Sigmoid colon (tissue), 7 donors: ENCODE results near the gene DMRT1. TPM values are rescaled to one million over a fixed set of nuclear protein-coding genes. Genes with fewer than 3 reads are reported as not detected.
"Not testable (repeated sequence)": the region's sequence is repeated elsewhere in the genome, so short reads cannot be mapped to it uniquely, and the experiment has no call there.

Experiments
- DNase-seq: peaks from one replicate; pipeline ENCODE4 v3.0.0-alpha.2; 2019
- H3K27ac ChIP-seq, 4 donors: fragments of 200-600 bp; sonication (generic); one replicate each; pipeline ENCODE4 v1.5.1; 2016 to 2019; ENCODE audit warnings: mild to moderate bottlenecking in 1 of 4
- H3K27me3 ChIP-seq, 3 donors: fragments of 200-600 bp; sonication (generic); one replicate each; pipeline ENCODE4 v1.5.1; 2019; ENCODE audit warnings: mild to moderate bottlenecking in 1 of 3
- H3K36me3 ChIP-seq, 4 donors: fragments of 200-600 bp; sonication (generic); one replicate each; pipeline ENCODE4 v1.5.1; 2016 to 2019
- H3K4me1 ChIP-seq, 4 donors: fragments of 200-600 bp; sonication (generic); one replicate each; pipeline ENCODE4 v1.5.1; 2017 to 2019
- H3K4me3 ChIP-seq, 4 donors: fragments of 200-600 bp; sonication (generic); one replicate each; pipeline ENCODE4 v1.5.1; 2017 to 2019; ENCODE audit warnings: mild to moderate bottlenecking in 2 of 4, moderate library complexity in 1 of 4
- H3K9me3 ChIP-seq, 4 donors: fragments of 200-600 bp in 3 of 4; sonication (generic) in 3 of 4; one replicate each; pipeline versions ENCODE4 v1.5.1 to v1.6.1; 2013 to 2019
- EP300 ChIP-seq, 4 donors: sonication (generic); formaldehyde crosslinking; IDR thresholded peaks; one replicate each; pipeline ENCODE4 v1.6.1; 2017; ENCODE audit warnings: antibody characterized with exemption in 4 of 4
- POLR2A ChIP-seq, 2 donors: fragments of 450-650 bp; IDR thresholded peaks; one replicate each; pipeline ENCODE4 v1.6.1; 2016; ENCODE audit warnings: antibody characterized with exemption in 2 of 2, mild to moderate bottlenecking in 2 of 2, moderate library complexity in 2 of 2
- POLR2AphosphoS5 ChIP-seq, 4 donors: sonication (generic); formaldehyde crosslinking; IDR thresholded peaks; one replicate each; pipeline ENCODE4 v1.6.1; 2017; ENCODE audit warnings: antibody characterized with exemption in 4 of 4
- WGBS, 2 donors: extraction: QIAGEN DNeasy Blood & Tissue Kit; methylation state at CpG; one replicate each; pipeline ENCODE4 v1.1.7; 2013; 5-methylcytosine and 5-hydroxymethylcytosine counted together
- intact Hi-C: fragments of 100-400 bp; cut with DNase I; formaldehyde crosslinking; loops from one replicate; pipeline ENCODE4 v1.15.1; 2023
- polyA plus RNA-seq, 3 donors: library from polyadenylated mRNA; stranded (reverse); fragments of 200-250 nt; gene quantifications; one replicate each; pipeline ENCODE4 v1.2.3, GENCODE V29; 2013
- total RNA-seq, 4 donors: library from RNA; depleted of rRNA; stranded (reverse); fragments of >200 nt; gene quantifications; one replicate each; pipeline ENCODE4 v1.1.0, GENCODE V29; 2016
- TF ChIP-seq, protein P1 (sequence below), 4 experiments: fragments of 450-650 bp in 3 of 4; fragments of 200-600 bp in 1 of 4; IDR thresholded peaks; one replicate each; pipeline ENCODE4 v1.5.1; 2016 to 2019; ENCODE audit warnings: antibody characterized with exemption in 4 of 4, mild to moderate bottlenecking in 3 of 4, moderate library complexity in 2 of 4
- donor health status: healthy with polysubstance abuse.
- donor health status: Bipolar disorder and iron deficiency.
- donor health status: healthy.

The DMRT1 gene
- total and polyA plus RNA-seq, 7 donors, result 0.60 TPM; not detected in 6

DNA sequence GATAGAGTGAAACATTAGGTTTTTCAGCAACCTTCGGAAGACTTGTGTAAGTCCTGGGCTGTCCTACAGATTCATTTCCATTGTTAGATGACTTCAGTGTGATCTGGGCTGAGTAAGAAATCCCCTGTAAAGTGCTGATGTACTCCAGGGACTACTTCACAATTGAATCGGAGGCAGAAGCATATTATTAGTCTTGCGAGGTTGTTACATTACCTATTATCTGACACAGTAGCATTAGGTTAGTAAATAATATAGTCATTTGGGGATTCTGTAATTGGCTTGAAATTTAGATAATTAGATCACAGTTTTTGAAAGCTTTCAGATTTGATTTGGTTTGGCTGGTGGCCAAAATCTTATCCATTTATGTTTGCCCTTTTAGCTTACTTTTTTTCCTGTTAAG is 62.4 kb downstream of the DMRT1 start:
- Histone ChIP-seq H3K36me3 (no peaks in the 10 kb centered on the region), H3K27ac (no peak overlapping the region), H3K27me3 (peaks cover 0 to 85% (median 0%) of the 10 kb centered on the region in 3 donors), H3K4me3 (no peak overlapping the region), H3K4me1 (no peaks in the 10 kb centered on the region), H3K9me3 (no peaks in the 10 kb centered on the region)
- intact Hi-C loops, result no loop called here
- TF ChIP-seq POLR2A (IDR thresholded peaks at IDR 0.05) (no peak), EP300 (IDR thresholded peaks at IDR 0.05) (no peak), POLR2AphosphoS5 (IDR thresholded peaks at IDR 0.05) (no peak)
- TF ChIP-seq, protein P1, sequence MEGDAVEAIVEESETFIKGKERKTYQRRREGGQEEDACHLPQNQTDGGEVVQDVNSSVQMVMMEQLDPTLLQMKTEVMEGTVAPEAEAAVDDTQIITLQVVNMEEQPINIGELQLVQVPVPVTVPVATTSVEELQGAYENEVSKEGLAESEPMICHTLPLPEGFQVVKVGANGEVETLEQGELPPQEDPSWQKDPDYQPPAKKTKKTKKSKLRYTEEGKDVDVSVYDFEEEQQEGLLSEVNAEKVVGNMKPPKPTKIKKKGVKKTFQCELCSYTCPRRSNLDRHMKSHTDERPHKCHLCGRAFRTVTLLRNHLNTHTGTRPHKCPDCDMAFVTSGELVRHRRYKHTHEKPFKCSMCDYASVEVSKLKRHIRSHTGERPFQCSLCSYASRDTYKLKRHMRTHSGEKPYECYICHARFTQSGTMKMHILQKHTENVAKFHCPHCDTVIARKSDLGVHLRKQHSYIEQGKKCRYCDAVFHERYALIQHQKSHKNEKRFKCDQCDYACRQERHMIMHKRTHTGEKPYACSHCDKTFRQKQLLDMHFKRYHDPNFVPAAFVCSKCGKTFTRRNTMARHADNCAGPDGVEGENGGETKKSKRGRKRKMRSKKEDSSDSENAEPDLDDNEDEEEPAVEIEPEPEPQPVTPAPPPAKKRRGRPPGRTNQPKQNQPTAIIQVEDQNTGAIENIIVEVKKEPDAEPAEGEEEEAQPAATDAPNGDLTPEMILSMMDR (IDR thresholded peaks at IDR 0.05), result no peak
- DNase-seq, result no peak
- WGBS, 2 donors, result 78 to 85% methylated on average over 3 of the region's 3 CpGs

DNA sequence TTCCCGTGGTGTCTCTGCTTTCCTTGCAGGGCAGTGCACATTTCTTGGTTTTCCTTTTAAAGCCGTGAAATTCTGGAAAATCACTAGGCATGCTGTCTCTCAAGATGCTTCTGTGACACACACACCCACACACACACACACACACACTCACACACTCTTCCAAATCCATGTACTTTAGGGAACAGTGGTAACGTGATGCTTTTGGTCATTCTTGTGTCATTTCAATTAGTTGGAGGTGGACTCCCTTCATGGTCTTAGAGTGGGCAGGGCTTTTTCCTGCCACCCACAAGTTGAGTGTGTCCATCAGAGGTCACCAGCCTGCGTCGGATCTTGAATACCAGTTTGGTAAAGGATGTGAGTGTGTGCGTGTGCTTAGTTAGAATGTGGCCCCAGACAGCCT is 64.4 kb downstream of the DMRT1 start:
- WGBS, 2 donors, result 66 to 69% methylated on average over 6 of the region's 6 CpGs
- Histone ChIP-seq H3K27ac (no peak overlapping the region), H3K36me3 (no peaks in the 10 kb centered on the region), H3K4me1 (no peaks in the 10 kb centered on the region), H3K27me3 (peaks cover 0 to 93% (median 7%) of the 10 kb centered on the region in 3 donors), H3K9me3 (no peaks in the 10 kb centered on the region), H3K4me3 (no peak overlapping the region)
- DNase-seq, result no peak
- no peak for TF ChIP-seq POLR2AphosphoS5 (IDR thresholded peaks at IDR 0.05)
- intact Hi-C loops, result no loop called here

DNA sequence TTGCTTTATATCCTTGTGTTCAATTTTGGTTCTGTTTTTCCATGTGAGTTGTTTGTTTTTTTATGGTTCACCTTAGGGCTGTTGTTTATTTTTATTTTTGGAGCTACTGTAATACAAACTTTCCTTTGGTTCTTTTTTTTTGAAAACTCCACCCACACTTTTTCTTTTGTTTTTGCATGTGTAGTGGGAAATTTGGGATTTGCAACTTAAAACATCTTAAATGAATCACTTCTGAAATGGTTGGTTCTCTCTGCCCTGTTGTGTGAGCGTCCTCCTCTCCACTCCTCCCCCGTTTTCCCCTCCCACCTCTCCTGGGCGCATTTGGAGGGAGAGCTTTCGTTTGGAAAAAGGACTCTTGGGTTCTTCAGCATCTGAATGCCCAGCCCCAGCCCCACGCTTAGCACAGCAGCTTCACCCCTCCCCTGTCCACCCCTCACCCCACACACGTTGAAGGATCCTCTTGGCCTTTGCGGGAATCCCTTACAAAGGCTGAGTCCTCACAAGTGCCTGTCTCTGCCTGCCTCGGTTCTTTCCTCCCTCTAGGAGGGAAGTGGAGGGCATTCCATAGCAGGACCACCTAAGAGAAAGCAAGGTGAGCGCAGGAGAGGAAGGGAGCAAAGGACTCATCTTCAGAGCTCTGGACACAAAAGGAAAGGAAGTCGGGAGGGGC is 67.2 kb downstream of the DMRT1 start:
- TF ChIP-seq POLR2AphosphoS5 (IDR thresholded peaks at IDR 0.05) (no peak), POLR2A (IDR thresholded peaks at IDR 0.05) (no peak), EP300 (IDR thresholded peaks at IDR 0.05) (no peak)
- TF ChIP-seq, protein P1 (IDR thresholded peaks at IDR 0.05), result no peak
- Histone ChIP-seq H3K27me3 (peaks cover 0 to 71% (median 7%) of the 10 kb centered on the region in 3 donors), H3K36me3 (no peaks in the 10 kb centered on the region), H3K9me3 (no peaks in the 10 kb centered on the region), H3K4me1 (no peaks in the 10 kb centered on the region), H3K4me3 (no peak overlapping the region), H3K27ac (no peak overlapping the region)
- DNase-seq, result no peak
- intact Hi-C loops, result no loop called here
- WGBS, 2 donors, result 16 to 29% methylated on average over 10 of the region's 10 CpGs

DNA sequence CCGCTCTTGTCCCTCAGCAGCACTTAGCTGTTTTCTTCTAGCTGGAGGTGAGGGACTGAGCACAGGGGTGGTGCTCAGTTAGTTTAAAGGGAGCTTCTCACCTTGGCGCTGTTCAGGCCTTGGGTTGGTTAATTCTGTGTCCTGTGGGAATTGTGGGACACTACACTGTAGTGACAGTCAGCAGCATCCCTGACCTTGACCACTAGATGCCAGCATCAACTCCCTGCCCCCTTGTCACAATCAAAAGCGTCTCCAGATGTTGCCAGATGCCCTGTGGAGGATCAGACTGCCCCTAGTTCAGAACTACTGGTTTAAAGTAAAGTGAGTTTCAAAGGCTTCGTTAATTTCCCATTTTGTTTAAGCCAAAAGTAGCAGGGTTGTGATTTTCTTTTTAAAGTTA is 69.5 kb downstream of the DMRT1 start:
- no peaks in the 10 kb centered on the region for H3K4me1 ChIP-seq
- H3K27ac ChIP-seq, result no peak overlapping the region
- no peaks in the 10 kb centered on the region for H3K9me3 ChIP-seq
- intact Hi-C loops, result no loop called here
- peaks cover 0 to 55% (median 7%) of the 10 kb centered on the region in 3 donors for H3K27me3 ChIP-seq
- H3K36me3 ChIP-seq, result no peaks in the 10 kb centered on the region
- H3K4me3 ChIP-seq, result no peak overlapping the region
- TF ChIP-seq, protein P1 (IDR thresholded peaks at IDR 0.05), result no peak
- TF ChIP-seq EP300 (IDR thresholded peaks at IDR 0.05) (no peak), POLR2AphosphoS5 (IDR thresholded peaks at IDR 0.05) (no peak), POLR2A (IDR thresholded peaks at IDR 0.05) (no peak)
- DNase-seq, result no peak
- WGBS, 2 donors, result 53 to 72% methylated on average over 4 of the region's 4 CpGs

DNA sequence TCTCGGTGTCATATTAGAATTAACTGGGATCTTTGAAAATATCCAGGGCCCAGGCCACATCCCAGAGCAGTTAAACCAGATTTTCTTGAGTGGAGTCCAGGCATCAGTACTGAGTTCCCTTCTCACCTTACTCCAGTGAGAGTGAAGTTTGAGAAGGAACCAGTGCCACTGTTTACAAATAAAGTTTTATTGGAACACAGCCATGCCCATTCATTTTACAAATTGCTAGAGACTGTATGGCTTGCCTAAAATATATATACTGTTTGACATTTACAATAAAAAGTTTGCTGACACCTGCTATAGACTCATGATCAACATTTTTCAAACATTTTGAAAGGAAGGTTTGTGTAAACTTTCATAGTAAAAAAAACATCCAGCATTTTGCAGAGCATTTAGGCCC is 71.3 kb downstream of the DMRT1 start:
- intact Hi-C loops, result no loop called here
- H3K36me3 ChIP-seq, result no peaks in the 10 kb centered on the region
- WGBS, 2 donors, result 87 to 99% methylated on average over 1 of the region's 1 CpG
- no peak overlapping the region for H3K4me3 ChIP-seq
- TF ChIP-seq POLR2AphosphoS5 (IDR thresholded peaks at IDR 0.05), result no peak
- no peak for TF ChIP-seq POLR2A (IDR thresholded peaks at IDR 0.05)
- TF ChIP-seq, protein P1 (IDR thresholded peaks at IDR 0.05), result no peak
- TF ChIP-seq EP300 (IDR thresholded peaks at IDR 0.05), result no peak
- H3K9me3 ChIP-seq, result no peaks in the 10 kb centered on the region
- no peak for DNase-seq
- peaks cover 0 to 40% (median 7%) of the 10 kb centered on the region in 3 donors for H3K27me3 ChIP-seq
- no peak overlapping the region for H3K27ac ChIP-seq
- H3K4me1 ChIP-seq, result no peaks in the 10 kb centered on the region

DNA sequence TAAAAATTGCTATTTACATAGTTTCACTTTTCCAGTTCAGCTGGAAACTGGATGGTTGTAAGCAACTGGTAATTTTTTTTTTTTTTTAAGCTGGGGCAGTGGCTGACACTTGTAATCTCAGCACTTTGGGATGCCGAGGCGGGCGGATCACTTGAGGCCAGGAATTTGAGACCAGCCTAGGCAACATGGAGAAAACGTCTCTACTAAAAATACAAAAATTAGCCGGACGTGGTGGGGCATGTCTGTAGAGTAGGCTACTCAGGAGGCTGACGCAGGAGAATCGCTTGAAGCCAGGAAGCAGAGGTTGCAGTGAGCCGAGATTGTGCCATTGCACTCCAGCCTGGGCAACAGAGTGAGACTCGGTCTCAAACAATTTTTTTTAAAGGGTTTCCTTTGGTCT is 72.0 kb downstream of the DMRT1 start:
- peaks cover 0 to 32% (median 7%) of the 10 kb centered on the region in 3 donors for H3K27me3 ChIP-seq
- intact Hi-C loops, H3K27ac ChIP-seq, H3K4me1 ChIP-seq, H3K4me3 ChIP-seq, DNase-seq, H3K36me3 ChIP-seq, H3K9me3 ChIP-seq: not testable (repeated sequence)
- WGBS, 2 donors, result 88 to 90% methylated on average over 10 of the region's 10 CpGs
